Mesothelial cell of epicardium (in vitro differentiated cells): ENCODE data around the gene TBC1D16. TPM values are rescaled to one million over a fixed set of nuclear protein-coding genes. Genes with fewer than 3 reads are reported as not detected.

Experiments used
- DNase-seq, 2 experiments: peaks; one replicate each; pipeline ENCODE4 v3.0.0; 2021; ENCODE audit warnings: low spot score in 2 of 2; ENCODE audit not compliant: unreplicated experiment in 2 of 2
- H3K27ac Mint-ChIP-seq: 2 replicates; pipeline ENCODE4 v1.8.0; 2021; ENCODE audit warnings: mixed read lengths
- H3K27me3 Mint-ChIP-seq: 2 replicates; pipeline ENCODE4 v1.8.0; 2021; ENCODE audit warnings: low read depth, mixed read lengths
- H3K36me3 Mint-ChIP-seq: 2 replicates; pipeline ENCODE4 v1.8.0; 2021; ENCODE audit warnings: mixed read lengths
- H3K4me1 Mint-ChIP-seq: 2 replicates; pipeline ENCODE4 v1.8.0; 2021; ENCODE audit warnings: mixed read lengths
- H3K4me3 Mint-ChIP-seq: 2 replicates; pipeline ENCODE4 v1.8.0; 2021; ENCODE audit warnings: mild to moderate bottlenecking, moderate library complexity, mixed read lengths
- H3K9me3 Mint-ChIP-seq: 2 replicates; pipeline ENCODE4 v1.8.0; 2021; ENCODE audit warnings: mixed read lengths
- CTCF ChIP-seq: fragments of 200-600 bp; sonication (generic); IDR thresholded peaks from one replicate; pipeline ENCODE4 v1.5.0; 2021; ENCODE audit warnings: antibody characterized with exemption; ENCODE audit not compliant: unreplicated experiment
- total RNA-seq: library from RNA; stranded (reverse); gene quantifications from 3 replicates; pipeline ENCODE4 v1.2.1, GENCODE V29; 2021

TBC1D16 gene
- total RNA-seq, 1 donor from 2014 or later, result 76.0 TPM

GRCh38 chr17:80060644-80061043 is 25.0 kb upstream of the TBC1D16 start:
- Mint-ChIP-seq H3K27ac (no peak overlapping the region), H3K4me3 (no peak overlapping the region), H3K36me3 (peaks cover 6% of the 10 kb centered on the region), H3K9me3 (no peaks in the 10 kb centered on the region), H3K27me3 (no peaks in the 10 kb centered on the region), H3K4me1 (no peaks in the 10 kb centered on the region)
- no peak for TF ChIP-seq CTCF
- DNase-seq, result no peak

- H3K4me1 Mint-ChIP-seq, result peaks cover 8% of the 10 kb centered on the region
- H3K4me3 Mint-ChIP-seq, result no peak overlapping the region
- peaks cover 6% of the 10 kb centered on the region for H3K36me3 Mint-ChIP-seq
- H3K9me3 Mint-ChIP-seq, result no peaks in the 10 kb centered on the region
- TF ChIP-seq CTCF, result no peak
- no peak overlapping the region for H3K27ac Mint-ChIP-seq
- H3K27me3 Mint-ChIP-seq, result no peaks in the 10 kb centered on the region
- no peak for DNase-seq
These were observed 22.8 kb upstream of the TBC1D16 start for GRCh38 chr17:80058311-80058955.

GRCh38 chr17:80055597-80055996 is 19.9 kb upstream of the TBC1D16 start:
- Mint-ChIP-seq H3K4me3 (no peak overlapping the region), H3K9me3 (no peaks in the 10 kb centered on the region), H3K36me3 (peaks cover 6% of the 10 kb centered on the region), H3K4me1 (peaks cover 8% of the 10 kb centered on the region), H3K27me3 (no peaks in the 10 kb centered on the region), H3K27ac (no peak overlapping the region)
- DNase-seq, result no peak
- TF ChIP-seq CTCF, result no peak

GRCh38 chr17:80053102-80053501 is 17.4 kb upstream of the TBC1D16 start:
- no peak for DNase-seq
- H3K4me3 Mint-ChIP-seq, result no peak overlapping the region
- no peaks in the 10 kb centered on the region for H3K27me3 Mint-ChIP-seq
- no peaks in the 10 kb centered on the region for H3K9me3 Mint-ChIP-seq
- H3K27ac Mint-ChIP-seq, result no peak overlapping the region
- peaks cover 10% of the 10 kb centered on the region for H3K36me3 Mint-ChIP-seq
- peaks cover 8% of the 10 kb centered on the region for H3K4me1 Mint-ChIP-seq
- TF ChIP-seq CTCF, result no peak

- no peak overlapping the region for H3K4me3 Mint-ChIP-seq
- H3K27ac Mint-ChIP-seq, result no peak overlapping the region
- H3K36me3 Mint-ChIP-seq, result peaks cover 10% of the 10 kb centered on the region
- H3K9me3 Mint-ChIP-seq, result no peaks in the 10 kb centered on the region
- no peak for TF ChIP-seq CTCF
- H3K27me3 Mint-ChIP-seq, result no peaks in the 10 kb centered on the region
- peaks cover 8% of the 10 kb centered on the region for H3K4me1 Mint-ChIP-seq
- no peak for DNase-seq
These were observed 16.0 kb upstream of the TBC1D16 start for GRCh38 chr17:80051681-80052080.

- no peak for DNase-seq
- no peak overlapping the region for H3K27ac Mint-ChIP-seq
- peaks cover 10% of the 10 kb centered on the region for H3K36me3 Mint-ChIP-seq
- peaks cover 8% of the 10 kb centered on the region for H3K4me1 Mint-ChIP-seq
- TF ChIP-seq CTCF, result no peak
- H3K9me3 Mint-ChIP-seq, result no peaks in the 10 kb centered on the region
- H3K4me3 Mint-ChIP-seq, result no peak overlapping the region
- H3K27me3 Mint-ChIP-seq, result no peaks in the 10 kb centered on the region
These were observed 15.0 kb upstream of the TBC1D16 start for GRCh38 chr17:80050706-80051105.
